Cardiac septum (tissue), 1 donor: ENCODE data around the gene ACIN1. TPM values are rescaled to one million over a fixed set of nuclear protein-coding genes. Genes with fewer than 3 reads are reported as not detected.
A peak's percentile ranks its signal among the peaks of the same experiment; 100 is the strongest.

Experiments used
- DNase-seq: peaks from one replicate; pipeline ENCODE4 v3.0.0-alpha.2; 2020; ENCODE audit warnings: low spot score
- intact Hi-C: fragments of 100-400 bp; cut with DNase I; formaldehyde crosslinking; loops from one replicate; pipeline ENCODE4 v1.14.0; 2022
- total RNA-seq: library from RNA; stranded (reverse); fragmentation: NEBNext Ultra II Directional; extraction: Animal tissue kit (Norgen Biotek cat#: 25700); gene quantifications from one replicate; pipeline ENCODE4 v1.2.1, GENCODE V29; 2021
- donor health status: DM: no; HTN: no; CAD: no.

Gene ACIN1
- total RNA-seq, 1 donor from 2014 or later = 72.4 TPM

- intact Hi-C loops = no loop called here
- DNase-seq = no peak
Measured at GRCh38 chr14:23054000-23054811, 40.7 kb downstream of the ACIN1 start.

- no peak for DNase-seq
- intact Hi-C loops = no loop called here
Measured at GRCh38 chr14:23053426-23053825, 41.5 kb downstream of the ACIN1 start.

GRCh38 chr14:23052671-23053070 is 42.3 kb downstream of the ACIN1 start:
- peak; percentile 38 for DNase-seq
- intact Hi-C loops = no loop called here

- intact Hi-C loops = no loop called here
- peak; percentile 67 for DNase-seq
Measured at GRCh38 chr14:23052182-23052623, 42.7 kb downstream of the ACIN1 start.

GRCh38 chr14:23051141-23052057 is 43.5 kb downstream of the ACIN1 start:
- no peak for DNase-seq

GRCh38 chr14:23049011-23049410 is 45.9 kb downstream of the ACIN1 start:
- intact Hi-C loops = no loop called here
- DNase-seq = no peak

More at GRCh38 chr14:23051141-23052057, 43.5 kb downstream of the ACIN1 start:
- intact Hi-C loops = no loop called here

- intact Hi-C loops = no loop called here
- DNase-seq = no peak
Measured at GRCh38 chr14:23047751-23048693, 46.9 kb downstream of the ACIN1 start.

GRCh38 chr14:23047034-23047634 is 47.8 kb downstream of the ACIN1 start:
- DNase-seq = no peak

GRCh38 chr14:23045419-23046357 is 49.2 kb downstream of the ACIN1 start:
- no peak for DNase-seq

More at GRCh38 chr14:23047034-23047634, 47.8 kb downstream of the ACIN1 start:
- intact Hi-C loops = no loop called here

GRCh38 chr14:23044840-23045239 is 50.1 kb downstream of the ACIN1 start:
- intact Hi-C loops = no loop called here
- no peak for DNase-seq

More at GRCh38 chr14:23045419-23046357, 49.2 kb downstream of the ACIN1 start:
- intact Hi-C loops = no loop called here

- DNase-seq = no peak
- intact Hi-C loops = no loop called here
Measured at GRCh38 chr14:23043754-23044153, 51.2 kb downstream of the ACIN1 start.

GRCh38 chr14:23043145-23043544 is 51.8 kb downstream of the ACIN1 start:
- intact Hi-C loops = no loop called here
- DNase-seq = no peak

GRCh38 chr14:23042162-23042965 is 52.6 kb downstream of the ACIN1 start, which contains the start of gene PSMB11:
TSS of gene PSMB11 (plus strand) at chr14:23042212. CDS start at chr14:23042226, 14 bp downstream.
- intact Hi-C loops = no loop called here

GRCh38 chr14:23041729-23042128 is 53.2 kb downstream of the ACIN1 start:
- intact Hi-C loops = no loop called here
- no peak for DNase-seq

More at GRCh38 chr14:23042162-23042965, 52.6 kb downstream of the ACIN1 start, which contains the start of gene PSMB11:
- no peak for DNase-seq

- DNase-seq = no peak
- intact Hi-C loops = no loop called here
Measured at GRCh38 chr14:23040100-23040499, 54.8 kb downstream of the ACIN1 start.

GRCh38 chr14:23035303-23036144 is 59.4 kb downstream of the ACIN1 start:
- no peak for DNase-seq
- intact Hi-C loops = no loop called here
